GM19351 (cell line): Measurements from ENCODE around the gene SBF2.
"Not testable (repeated sequence)": the region's sequence is repeated elsewhere in the genome, so short reads cannot be mapped to it uniquely, and the experiment has no call there.

Experiments used
- ATAC-seq: cut with Tn5 transposase; IDR thresholded peaks from one replicate; pipeline ENCODE4 v1.9.1; 2021; ENCODE audit warnings: mild to moderate bottlenecking, moderate library complexity; ENCODE audit not compliant: unreplicated experiment

SBF2 gene

DNA sequence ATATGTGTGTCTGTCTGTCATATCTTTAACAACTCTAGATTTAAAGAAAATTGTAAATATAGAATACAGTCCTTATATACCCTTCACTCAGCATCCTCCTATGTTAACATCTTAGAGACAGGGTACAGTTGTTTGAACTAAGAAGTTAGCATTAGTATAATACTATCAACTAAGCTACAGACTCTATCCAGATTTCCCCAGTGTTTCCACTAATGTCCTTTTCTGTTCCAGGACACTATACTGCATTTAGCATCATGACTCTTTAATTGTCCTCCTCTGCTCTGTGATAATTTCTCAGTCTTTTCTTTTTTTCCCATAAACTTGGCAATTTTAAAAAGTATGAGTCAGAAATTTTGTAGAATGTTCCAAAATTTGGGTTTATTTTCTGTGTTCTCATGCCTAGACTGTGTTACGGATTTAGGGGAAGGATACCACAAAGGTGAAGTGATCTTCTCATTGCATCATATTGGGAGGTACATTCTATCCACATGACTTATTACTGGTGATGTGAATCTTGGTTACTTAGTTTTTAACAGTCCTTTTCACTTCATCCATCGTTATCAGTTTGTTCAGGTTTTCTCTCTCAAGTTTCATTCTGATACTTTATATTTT lies 168.4 kb downstream of the SBF2 start:
- ATAC-seq = no peak

DNA sequence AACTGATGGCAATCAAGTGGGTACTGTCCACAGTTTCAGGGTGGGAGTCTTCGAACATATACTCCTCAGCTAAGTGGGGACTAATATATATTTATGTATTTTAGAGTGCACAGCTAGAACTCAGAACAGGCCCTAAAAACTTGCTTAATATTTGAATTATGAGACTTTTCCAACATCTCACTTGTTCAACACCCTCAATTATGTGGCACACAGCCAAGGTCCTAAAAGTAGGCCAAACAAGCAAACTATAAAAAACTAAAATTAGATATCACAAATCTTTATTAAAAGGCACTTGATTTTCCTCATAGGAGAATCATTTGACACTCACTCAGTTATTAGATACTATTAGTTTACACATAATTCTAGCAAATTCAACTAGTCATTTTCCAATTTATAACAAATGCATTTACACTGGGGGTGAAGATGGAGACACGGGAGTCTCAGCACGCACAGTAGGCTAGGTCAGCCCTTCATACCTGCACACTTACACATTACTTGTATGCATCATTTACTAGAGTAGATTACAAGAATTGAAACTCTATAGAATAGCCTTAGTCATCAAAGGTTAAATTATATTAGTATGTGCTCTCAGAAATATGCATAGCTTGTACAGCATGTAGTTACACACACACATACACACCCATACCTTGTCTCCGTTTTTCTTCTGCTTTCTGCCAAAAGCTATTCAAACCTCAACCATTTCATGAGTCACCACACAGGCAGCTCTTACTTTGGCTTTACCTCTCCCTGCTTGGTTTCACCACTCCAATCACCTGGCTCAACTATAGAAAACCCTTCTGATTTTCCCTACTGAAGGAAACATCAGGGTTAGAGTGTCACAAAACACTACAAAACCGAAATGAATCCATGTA lies 171.5 kb downstream of the SBF2 start:
- no peak for ATAC-seq

DNA sequence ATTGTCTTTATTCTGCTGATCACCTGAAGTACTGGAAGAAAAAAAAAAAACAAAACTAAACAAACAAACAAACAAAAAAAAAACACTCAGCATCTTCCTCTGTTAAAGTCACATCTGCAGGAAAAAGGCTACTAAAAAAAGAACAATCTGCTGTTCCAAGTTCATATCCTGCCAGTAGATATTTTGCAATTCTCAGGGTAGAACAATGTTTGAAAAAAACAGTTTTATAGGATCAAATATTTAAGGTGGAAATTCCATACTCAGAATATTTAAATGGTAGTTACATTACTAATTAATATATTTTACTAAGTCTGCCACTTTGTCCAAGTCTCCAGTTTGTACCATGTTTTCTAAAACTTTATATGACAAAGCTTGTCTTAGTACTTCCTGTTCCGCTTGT lies 175.2 kb downstream of the SBF2 start:
- ATAC-seq = no peak

DNA sequence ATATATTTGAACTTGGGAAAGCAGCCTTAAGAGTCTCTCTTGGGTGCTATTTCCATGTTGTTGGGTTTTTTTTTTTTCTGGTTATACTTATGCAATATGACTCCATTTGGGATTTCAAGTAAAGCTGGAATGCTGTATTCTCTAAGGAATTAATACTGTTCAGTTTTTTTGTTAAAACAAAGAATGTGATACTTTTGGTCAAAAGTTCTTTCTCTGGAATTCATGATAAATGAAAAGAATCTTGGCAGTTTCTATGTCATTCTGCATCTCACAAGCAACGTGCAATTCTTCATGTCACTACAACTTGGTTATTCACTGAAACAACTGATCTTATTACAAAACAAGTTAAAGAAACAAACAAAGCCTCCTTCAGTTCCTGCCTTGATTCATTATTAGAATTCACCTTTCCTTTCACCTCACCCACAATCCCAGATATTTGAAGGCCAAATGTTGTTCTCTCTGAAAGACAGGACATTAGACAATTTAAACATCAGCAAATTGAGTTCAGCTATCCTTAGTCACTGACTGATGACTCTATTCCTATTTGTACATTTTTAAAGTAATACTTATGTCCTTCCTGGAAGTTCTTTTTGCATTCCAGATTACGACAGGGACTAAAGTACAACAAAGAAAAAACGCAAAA lies 176.2 kb downstream of the SBF2 start:
- no peak for ATAC-seq

DNA sequence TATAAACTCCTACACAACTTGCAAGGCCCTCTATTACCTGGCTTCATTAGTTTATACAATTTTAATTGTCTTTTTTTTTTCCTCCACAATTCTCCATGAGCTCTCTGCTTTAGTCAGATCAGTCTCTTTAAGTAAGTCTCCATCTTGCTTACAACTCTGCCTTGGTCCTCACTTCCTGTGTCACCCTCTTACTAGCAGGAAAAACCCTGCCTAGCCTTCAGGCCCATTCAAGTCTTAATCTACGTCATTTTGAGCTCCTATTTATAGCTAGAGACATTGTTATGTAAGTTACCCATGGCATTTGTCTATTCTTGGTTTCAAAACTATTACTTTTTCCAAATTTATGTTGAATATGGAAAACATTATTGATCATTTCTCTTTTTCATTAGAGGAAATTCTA lies 177.4 kb downstream of the SBF2 start:
- ATAC-seq = no peak

DNA sequence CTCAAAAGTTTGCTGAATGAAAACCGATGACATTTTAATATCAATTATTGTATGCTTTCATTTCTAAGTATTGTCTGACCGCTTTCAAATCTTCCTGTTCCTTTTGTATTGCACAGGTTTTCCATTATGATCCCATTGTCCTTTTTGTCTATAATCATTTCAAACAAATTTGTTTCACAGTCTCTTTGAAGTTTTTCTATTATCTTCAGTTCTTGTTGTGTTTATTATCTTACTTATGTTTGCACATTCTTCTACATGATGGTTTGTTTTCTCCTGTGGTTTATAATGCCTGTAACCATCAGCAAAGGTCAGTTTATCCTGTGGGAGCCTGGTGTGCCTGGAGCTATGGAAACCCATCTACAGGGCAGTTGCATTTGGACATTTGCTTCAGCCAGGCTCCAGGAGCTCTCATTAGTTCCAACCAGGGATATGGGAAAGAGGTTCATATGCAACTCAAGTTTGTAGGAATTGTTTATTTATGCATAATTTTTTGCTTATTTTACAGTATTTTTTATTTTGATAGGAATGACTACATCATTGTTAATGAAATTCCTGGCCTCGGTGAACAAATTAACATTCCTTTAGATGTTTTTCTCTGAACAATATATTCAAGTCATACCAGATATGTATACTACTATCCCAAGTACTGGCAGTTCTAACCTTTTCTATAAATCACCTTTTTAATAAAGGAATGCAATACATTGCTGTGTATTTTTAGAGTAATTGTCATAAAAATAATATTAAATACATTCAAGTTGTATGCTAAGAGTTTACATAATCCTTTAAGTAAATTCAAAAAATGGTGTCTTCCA lies 179.2 kb downstream of the SBF2 start:
- ATAC-seq = no peak

DNA sequence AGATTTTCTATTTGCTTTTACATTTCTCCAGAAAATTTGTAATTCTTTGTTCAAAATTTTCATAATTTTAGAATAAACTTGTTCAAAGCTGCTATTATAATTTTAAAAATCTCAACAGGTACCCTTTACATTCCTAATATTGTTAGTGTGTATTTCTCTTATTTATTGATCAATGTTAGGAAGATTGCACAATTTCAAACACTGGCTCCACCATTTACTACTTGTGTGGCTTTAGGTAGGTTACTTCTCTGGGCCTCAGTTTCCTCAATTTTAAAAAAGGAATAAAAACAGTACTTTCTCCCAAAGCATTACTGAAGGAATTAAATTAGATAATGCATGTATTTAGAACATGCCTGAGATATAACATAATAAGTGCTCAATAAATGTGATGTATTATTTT lies 180.2 kb downstream of the SBF2 start:
- ATAC-seq = no peak

DNA sequence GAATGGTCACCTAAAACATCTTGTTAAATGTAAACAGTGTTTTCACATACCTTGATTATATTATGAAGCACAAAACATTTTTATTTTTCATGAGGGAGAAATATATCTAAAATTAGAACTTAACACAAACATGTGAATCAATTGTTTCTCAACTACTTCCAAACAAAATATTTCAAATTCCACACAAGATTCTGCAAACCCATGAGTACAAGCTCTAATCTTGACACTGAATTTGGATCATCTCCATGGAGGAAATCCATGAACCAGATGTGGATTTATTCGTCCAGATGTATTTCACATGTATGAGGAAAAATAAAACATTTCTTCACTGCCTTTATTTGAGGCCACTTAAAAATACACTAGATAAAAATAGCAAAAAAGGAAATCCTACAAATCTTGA lies 184.2 kb downstream of the SBF2 start:
- ATAC-seq = no peak

DNA sequence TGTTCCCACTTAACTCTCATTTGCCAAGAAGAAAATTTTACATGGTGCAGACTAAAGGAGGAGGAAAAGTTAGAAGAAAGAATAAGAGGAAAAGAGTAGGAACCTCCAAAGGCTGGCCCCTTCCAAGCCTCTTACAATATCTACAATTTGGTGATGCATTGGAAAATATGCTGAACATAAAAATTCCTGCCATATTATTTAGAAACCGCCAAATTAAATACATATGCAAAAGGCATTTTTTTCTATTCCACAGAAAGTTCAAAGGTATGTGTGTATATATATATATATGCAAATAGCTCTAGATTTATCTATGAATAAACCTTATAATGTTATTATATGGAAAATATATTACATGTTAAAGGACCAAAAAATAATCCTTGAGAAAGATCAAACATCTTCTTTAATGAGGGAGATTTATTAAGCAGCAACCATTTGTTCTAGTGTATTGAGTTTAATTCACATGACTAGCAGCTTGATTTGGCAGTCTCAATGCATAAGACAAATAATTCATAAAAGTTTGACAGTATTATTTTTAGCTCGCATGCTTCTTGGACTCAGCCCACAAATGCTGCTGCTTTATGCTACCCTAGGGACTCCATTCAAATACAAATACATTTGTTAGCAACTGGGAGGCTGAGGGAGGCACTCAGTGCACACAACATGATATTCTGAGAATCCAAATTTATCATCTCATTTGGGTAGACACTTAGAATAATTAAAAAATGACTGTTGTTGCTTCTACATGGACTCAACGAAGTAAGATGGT lies 184.9 kb downstream of the SBF2 start:
- no peak for ATAC-seq

DNA sequence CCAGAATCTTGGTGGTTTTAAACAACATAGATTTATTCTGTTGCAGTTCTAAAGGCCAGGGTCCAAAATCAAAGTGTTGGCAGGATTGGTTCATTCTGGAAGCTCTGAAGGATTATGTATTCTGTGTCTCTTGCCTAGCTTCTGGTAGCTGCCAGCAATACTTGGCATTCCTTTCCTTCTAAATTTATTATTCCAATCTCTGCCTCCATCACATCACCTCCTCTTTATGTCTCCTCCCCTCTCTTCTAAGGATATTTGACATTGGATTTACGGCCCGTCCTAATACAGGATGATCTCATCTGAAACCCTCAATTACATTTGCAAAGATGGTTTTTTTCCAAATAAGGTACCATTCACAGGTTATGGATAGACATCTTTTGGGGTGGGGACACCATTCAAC lies 186.5 kb downstream of the SBF2 start:
- ATAC-seq = no peak

DNA sequence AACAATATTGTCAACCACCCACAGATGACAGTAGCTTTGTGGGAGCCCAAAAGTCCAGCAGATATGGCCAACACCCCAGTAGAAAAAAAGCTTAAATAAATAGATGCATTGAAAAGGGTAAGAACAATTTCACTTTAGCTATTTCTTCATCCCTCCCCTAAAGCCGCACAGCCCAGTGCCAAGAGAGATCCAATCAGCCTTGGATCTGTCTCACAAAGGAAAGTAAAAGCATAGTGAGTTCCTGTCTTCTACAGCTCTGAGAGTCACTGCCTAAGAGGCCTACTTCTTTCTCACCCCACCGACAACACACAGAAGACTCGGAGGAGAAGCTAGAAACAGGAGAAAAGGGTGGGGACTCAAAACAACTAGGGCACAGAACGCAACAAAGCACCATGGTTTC lies 196.4 kb downstream of the SBF2 start:
- no peak for ATAC-seq

DNA sequence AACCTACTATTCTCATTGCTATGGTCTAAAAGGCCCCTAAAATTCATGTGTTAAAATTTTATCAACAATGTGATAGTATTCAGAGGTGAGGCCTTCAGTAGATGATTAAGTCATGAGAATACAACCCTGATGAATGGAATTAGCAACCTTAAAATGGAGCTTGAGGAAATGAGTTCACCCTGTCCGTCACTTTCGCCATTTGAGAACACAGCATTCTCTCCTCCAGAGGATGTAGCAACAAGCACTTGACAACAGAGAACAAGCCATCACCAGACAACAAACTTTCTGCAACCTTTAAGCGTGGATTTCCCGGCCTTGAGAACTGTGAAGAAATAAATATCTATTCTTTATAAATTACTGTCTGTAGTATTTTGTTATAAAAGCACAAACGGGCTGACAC lies 197.0 kb downstream of the SBF2 start:
- ATAC-seq = no peak

DNA sequence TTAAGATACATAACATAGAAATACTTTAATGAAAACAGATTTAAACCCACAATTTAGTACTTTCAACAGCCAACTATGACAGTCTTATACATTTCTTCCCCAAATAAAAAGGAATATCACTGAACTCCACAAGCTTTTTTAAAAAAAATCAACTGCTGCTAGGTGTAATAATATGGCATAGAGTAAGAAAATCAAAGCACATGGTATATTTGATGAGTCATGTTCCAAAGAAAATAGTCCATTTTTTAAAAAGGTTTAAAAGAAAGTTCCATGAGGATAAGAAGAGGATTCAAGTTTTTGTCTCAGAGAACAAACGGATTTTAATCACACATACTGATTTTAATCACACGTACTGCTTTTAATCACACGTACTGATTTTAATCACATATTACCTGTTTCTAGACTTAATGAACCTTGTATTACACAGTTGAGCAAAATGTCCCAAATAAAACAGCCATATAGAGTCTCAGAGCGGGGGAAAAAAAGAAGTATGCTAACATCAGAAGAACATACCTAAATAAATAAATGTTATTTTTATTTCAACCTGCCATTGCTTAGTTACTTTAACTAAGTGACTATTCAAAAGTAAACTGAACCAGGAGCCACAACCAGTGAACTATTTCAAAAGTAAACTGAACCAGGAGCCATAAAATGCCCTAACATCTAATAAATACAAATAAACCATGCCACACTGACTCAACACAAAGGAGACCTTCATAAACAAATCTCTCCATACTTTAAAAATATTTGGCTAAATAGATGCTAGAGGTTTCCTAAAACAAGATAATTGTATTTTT lies 198.4 kb downstream of the SBF2 start:
- ATAC-seq = no peak

DNA sequence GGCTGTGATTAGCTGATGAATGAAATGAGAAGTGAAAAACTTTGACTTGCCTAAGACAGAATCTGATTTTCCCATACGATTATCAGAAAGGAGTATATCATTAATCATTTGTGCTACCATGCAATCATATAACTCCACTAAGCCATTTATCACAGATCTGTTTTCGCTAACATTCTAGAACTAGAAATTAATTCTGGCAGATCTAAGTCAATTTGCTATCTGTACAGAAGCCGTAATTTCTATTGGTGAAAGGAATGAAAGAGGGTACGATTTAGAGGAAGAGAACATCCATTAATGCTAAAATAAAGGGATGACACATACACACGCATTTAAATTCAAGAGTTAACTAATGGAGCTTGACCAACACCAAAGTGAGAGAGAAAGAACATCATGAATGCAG lies 201.6 kb downstream of the SBF2 start:
- ATAC-seq = no peak

DNA sequence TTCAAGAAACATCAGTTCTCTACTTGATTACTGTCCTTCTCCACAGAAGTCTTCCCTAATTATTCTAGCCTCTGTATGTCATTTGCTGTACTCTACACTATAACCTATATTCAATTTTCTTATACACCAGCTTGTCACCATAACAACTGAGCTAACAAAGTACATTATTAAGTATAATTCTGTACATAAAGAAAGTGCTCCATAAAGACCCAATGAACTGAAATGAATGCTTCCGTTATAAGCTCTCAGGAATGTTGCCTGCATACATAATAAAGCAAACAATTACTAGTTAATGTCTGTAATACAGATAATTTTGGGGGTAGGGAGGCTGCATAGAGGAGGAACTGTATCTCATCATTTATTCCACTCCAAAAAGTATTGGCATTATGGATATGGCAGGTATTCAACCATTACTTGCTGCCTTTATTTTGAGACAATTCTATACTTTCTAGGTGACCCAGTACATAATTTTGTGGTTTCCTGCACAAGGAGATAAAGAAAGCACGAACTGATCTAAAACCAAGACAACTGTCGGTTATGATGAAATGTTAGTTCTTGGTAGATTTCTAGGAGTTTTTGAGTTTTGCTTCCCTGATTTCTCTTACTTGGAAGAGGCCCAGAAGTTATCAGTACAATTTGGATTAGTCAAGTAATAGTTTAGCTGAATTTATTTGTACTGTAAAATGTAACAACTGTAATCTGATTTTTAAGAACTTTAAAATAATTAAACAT lies 202.5 kb downstream of the SBF2 start:
- no peak for ATAC-seq

DNA sequence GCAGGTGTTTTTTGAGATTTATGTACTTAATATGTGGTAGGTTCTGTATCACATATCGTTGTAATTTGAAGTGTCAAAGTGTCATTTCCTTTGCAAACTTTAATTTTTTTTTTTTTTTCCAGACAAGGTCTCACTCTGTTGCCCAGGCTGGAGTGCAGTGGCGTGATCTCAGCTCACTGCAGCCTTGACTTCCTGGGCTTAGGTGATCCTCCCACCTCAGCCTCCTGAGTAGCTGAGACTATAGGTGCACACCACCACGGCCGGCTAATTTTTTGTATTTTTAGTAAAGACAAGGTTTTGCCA lies 206.1 kb downstream of the SBF2 start:
- ATAC-seq = not testable (repeated sequence)

DNA sequence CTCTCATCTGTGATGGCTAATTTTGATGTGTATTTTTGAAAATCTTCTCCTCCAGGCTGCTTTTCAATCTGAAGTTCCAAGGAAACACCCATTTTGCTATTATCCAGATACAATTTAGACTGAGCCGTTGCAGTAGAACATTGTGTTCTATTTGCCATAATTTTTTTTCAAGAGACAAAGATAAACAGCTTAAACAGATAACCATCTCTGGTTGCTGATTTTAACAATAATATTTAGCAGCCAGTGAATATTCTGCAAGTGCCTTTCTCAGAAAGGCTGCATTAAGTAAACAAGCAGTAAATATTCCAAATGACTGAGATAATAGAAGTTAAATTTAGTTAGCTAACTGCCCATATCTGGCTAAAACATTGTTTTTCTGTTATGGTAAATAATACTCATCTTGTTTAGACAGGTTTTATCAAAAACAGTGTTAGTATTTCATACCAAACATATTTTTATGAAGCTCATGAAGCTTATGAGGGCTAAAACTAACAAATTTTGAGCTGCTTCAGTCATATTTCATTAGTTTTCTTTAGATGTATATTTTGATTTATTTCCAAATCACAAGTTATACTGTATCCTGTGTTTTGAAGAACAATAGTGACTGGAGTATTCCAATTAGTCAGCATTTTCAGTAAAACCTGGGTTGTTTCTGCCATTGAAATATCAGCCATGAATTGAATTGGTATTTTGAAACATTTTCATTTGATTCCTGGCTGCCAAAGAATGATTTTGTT lies 206.7 kb downstream of the SBF2 start:
- no peak for ATAC-seq

DNA sequence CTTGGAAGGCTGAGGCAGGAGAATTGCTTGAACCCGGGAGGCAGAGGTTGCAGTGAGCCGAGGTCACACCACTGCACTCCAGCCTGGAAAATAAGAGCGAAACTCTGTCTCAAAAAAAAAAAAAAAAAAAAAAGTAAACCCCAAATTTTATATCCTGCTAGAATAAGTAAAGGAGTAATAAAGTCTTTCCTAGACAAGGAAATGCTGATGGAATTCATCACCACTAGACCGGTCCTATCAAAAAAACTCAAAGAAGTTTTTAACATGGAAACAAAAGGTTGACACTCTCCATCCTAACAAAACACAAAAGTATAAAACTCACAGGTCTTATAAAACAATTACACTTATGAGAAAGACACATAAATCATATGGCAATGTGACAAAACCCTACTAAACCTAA lies 213.9 kb downstream of the SBF2 start:
- no peak for ATAC-seq
